ENCODE data around the gene CBFA2T2.

DNA sequence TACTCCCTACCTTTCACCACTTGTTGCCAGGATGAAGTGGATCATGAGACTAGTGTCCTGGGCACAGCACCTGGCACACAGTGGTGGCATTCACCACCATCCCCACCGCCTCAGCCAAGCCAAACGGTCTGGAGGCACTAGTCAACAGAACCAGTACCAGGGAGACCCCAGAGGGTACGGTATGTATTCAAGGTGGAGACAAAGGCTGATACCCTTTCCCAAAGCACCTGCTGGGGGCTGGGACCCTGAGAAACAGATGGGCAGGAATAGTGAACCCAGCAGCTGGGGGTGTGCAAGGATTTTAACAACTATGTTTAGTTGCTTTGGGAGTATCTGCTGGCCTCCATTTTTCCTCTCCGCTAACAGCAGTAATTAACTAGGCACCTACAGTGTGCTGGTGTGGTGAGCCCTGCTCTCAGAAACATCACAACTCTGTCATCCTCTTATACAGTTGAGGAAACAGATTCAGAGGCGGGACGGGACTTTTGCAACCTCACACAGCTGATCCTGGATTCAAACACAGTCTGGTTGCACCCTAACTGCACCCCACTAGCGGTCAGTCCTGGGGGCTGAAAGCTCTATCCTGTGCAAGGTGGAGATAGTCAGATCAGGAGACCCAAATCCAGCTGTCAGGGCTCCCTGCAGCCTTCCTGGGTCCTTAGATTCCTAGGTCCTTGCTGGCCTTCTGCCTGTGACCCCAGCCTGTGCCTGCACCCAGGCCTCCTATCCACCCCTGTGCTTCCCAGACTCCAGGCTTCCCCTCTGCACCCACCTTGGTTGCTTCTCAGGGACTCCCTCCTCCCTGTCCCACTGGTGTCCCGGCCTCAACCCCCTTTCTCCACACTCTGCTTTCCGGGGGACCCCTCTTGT, 47.5 kb upstream of the CBFA2T2 start:
- TF ChIP-seq, protein P1, sequence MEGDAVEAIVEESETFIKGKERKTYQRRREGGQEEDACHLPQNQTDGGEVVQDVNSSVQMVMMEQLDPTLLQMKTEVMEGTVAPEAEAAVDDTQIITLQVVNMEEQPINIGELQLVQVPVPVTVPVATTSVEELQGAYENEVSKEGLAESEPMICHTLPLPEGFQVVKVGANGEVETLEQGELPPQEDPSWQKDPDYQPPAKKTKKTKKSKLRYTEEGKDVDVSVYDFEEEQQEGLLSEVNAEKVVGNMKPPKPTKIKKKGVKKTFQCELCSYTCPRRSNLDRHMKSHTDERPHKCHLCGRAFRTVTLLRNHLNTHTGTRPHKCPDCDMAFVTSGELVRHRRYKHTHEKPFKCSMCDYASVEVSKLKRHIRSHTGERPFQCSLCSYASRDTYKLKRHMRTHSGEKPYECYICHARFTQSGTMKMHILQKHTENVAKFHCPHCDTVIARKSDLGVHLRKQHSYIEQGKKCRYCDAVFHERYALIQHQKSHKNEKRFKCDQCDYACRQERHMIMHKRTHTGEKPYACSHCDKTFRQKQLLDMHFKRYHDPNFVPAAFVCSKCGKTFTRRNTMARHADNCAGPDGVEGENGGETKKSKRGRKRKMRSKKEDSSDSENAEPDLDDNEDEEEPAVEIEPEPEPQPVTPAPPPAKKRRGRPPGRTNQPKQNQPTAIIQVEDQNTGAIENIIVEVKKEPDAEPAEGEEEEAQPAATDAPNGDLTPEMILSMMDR (IDR thresholded peaks at IDR 0.05) = no peak
- TF ChIP-seq EP300 (IDR thresholded peaks at IDR 0.05) (no peak), POLR2A (IDR thresholded peaks at IDR 0.05) (no peak)
